BJ (cell line): Measurements from ENCODE around the gene SRGAP1. TPM values are rescaled to one million over a fixed set of nuclear protein-coding genes. Genes with fewer than 3 reads are reported as not detected.

Source experiments
- CTCF ChIA-PET: fragments of 350-600 bp; formaldehyde crosslinking; extraction: SDS; loops from one replicate; lab custom pipeline; 2021; ENCODE audit warnings: antibody characterized with exemption, inconsistent platforms; lab: Yijun Ruan, JAX
- POLR2A ChIA-PET: fragments of 300-600 bp; sonication (Branson Sonifier 250); formaldehyde crosslinking; extraction: SDS; loops from one replicate; lab custom pipeline; 2021; ENCODE audit warnings: antibody characterized with exemption; lab: Charles Lee
- DNase-seq: peaks from one replicate; pipeline ENCODE4 v3.0.0-alpha.2; 2011; ENCODE audit warnings: low read depth
- H3K27me3 ChIP-seq: 2 replicates; pipeline ENCODE4 v1.6.0; 2011; ENCODE audit warnings: low read length; ENCODE audit not compliant: control insufficient read depth, insufficient read depth
- H3K36me3 ChIP-seq: 2 replicates; pipeline ENCODE4 v1.5.1; 2011; ENCODE audit warnings: low read length; ENCODE audit not compliant: control insufficient read depth, insufficient read depth
- H3K4me3 ChIP-seq: 2 replicates; pipeline ENCODE4 v1.5.1; 2011; ENCODE audit warnings: low read depth, mild to moderate bottlenecking, control low read depth, low read length
- CTCF ChIP-seq: IDR thresholded peaks from 2 replicates; pipeline ENCODE4 v1.5.1; 2011; ENCODE audit warnings: low read depth, mild to moderate bottlenecking, control low read depth, inconsistent platforms, low read length, moderate library complexity; ENCODE audit not compliant: insufficient read depth
- polyA plus RNA-seq: library from polyadenylated mRNA; depleted of rRNA; stranded (reverse); fragments of >200 nt; gene quantifications from 2 replicates; pipeline ENCODE4 v1.2.3, GENCODE V29; 2011

The SRGAP1 gene
- polyA plus RNA-seq, 1 experiment = 15.7 TPM

- ChIA-PET POLR2A (no interaction called here), CTCF (no interaction called here)
- no peaks in the 10 kb centered on the region for H3K36me3 ChIP-seq
- no peaks in the 10 kb centered on the region for H3K27me3 ChIP-seq
- no peak overlapping the region for H3K4me3 ChIP-seq
- DNase-seq = no peak
- TF ChIP-seq CTCF = no peak
Measured at GRCh38 chr12:63899396-63899795, 54.9 kb downstream of the SRGAP1 start.

GRCh38 chr12:63900922-63901793, 56.7 kb downstream of the SRGAP1 start:
- no peak for DNase-seq
- Histone ChIP-seq H3K36me3 (no peaks in the 10 kb centered on the region), H3K27me3 (no peaks in the 10 kb centered on the region), H3K4me3 (no peak overlapping the region)
- POLR2A ChIA-PET = interaction anchor here (0.6 kb wide), 1 partner anchor 12 kb away, joined by 12 read pairs; no protein-coding TSS in a partner anchor
- CTCF ChIA-PET = interaction anchor here (1.0 to 1.6 kb wide), 3 partner anchors 8 to 19 kb away, joined by 3 to 5 read pairs (median 4); no protein-coding TSS in a partner anchor
- no peak for TF ChIP-seq CTCF

- H3K36me3 ChIP-seq = no peaks in the 10 kb centered on the region
- TF ChIP-seq CTCF = no peak
- no peak overlapping the region for H3K4me3 ChIP-seq
- POLR2A ChIA-PET = no interaction called here
- no peak for DNase-seq
- no peaks in the 10 kb centered on the region for H3K27me3 ChIP-seq
- CTCF ChIA-PET = no interaction called here
Measured at GRCh38 chr12:63904653-63905052, 60.2 kb downstream of the SRGAP1 start.

- CTCF ChIA-PET = interaction anchor here (1.2 kb wide), 1 partner anchor 11 kb away, joined by 5 read pairs; no protein-coding TSS in a partner anchor
- no peaks in the 10 kb centered on the region for H3K36me3 ChIP-seq
- POLR2A ChIA-PET = no interaction called here
- no peak for DNase-seq
- H3K4me3 ChIP-seq = no peak overlapping the region
- TF ChIP-seq CTCF = no peak
- H3K27me3 ChIP-seq = no peaks in the 10 kb centered on the region
Measured at GRCh38 chr12:63905544-63905943, 61.0 kb downstream of the SRGAP1 start.

GRCh38 chr12:63906876-63907275, 62.4 kb downstream of the SRGAP1 start:
- Histone ChIP-seq H3K27me3 (no peaks in the 10 kb centered on the region), H3K36me3 (no peaks in the 10 kb centered on the region), H3K4me3 (no peak overlapping the region)
- ChIA-PET CTCF (no interaction called here), POLR2A (no interaction called here)
- TF ChIP-seq CTCF = no peak
- DNase-seq = no peak
